Measurements from ENCODE around the gene MAP2K5.

MAP2K5 gene

DNA sequence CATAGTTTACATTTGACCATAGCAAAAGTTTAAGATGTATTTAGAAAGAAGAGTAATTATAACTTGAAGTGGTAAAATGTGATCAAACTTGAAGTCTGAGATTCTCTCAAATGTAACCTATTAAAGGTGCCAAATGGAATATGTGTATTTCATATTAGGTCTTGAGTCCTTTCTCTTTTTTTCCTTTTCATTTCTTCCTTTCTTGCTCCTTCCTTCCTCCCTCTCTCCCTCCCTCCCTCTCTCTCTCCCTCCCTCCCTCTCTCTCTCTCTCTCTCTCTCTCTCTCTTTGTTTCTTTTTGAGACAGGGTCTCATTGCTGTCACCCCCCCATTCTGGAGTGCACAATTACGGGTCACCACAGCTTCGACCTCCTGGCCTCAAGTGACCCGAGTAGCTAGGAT, 47.7 kb downstream of the MAP2K5 start:
- Histone ChIP-seq H3K9me3 (ENCODE audit: control insufficient read depth in 1 of 2, low read length in 2 of 2) (no peaks in the 10 kb centered on the region), H3K9ac (ENCODE audit: low read depth in 1 of 2, low read length in 2 of 2) (no peak overlapping the region), H3K27me3 (ENCODE audit: control insufficient read depth in 1 of 2, insufficient read depth in 2 of 2, low read length in 2 of 2) (no peaks in the 10 kb centered on the region), H3K4me3 (ENCODE audit: low read depth in 1 of 2, low read length in 2 of 2) (no peak overlapping the region), H3K27ac (ENCODE audit: low read depth, low read length) (no peak overlapping the region), H3K4me1 (ENCODE audit: control insufficient read depth in 1 of 2, insufficient read depth in 2 of 2, low read length in 2 of 2) (no peaks in the 10 kb centered on the region), H3K36me3 (ENCODE audit: control insufficient read depth in 1 of 2, insufficient read depth in 2 of 2, low read length in 2 of 2) (peaks cover 10 to 28% of the 10 kb centered on the region in 2 donors)

DNA sequence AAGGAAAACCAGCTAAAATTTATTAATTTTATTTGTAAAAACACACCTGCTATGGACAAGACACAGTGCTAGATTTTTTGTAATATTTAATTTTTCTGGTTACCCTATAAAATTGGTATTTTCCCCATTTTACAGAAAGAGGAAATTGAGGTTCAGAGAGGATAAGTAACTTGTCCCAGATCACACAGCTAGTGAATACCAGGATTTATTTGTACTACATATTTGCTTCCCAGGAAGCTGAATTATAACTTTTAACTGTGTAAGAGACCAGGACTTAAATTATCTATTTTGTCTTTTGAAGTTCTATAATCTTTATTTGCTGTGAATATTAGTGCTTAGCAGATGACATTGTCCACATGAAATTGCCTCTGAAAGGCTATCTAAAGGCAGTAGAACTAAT, 49.7 kb downstream of the MAP2K5 start:
- Histone ChIP-seq H3K4me3 (ENCODE audit: low read depth in 1 of 2, low read length in 2 of 2) (no peak overlapping the region), H3K36me3 (ENCODE audit: control insufficient read depth in 1 of 2, insufficient read depth in 2 of 2, low read length in 2 of 2) (peaks cover 10 to 25% of the 10 kb centered on the region in 2 donors), H3K9me3 (ENCODE audit: control insufficient read depth in 1 of 2, low read length in 2 of 2) (no peaks in the 10 kb centered on the region), H3K4me1 (ENCODE audit: control insufficient read depth in 1 of 2, insufficient read depth in 2 of 2, low read length in 2 of 2) (no peaks in the 10 kb centered on the region), H3K27me3 (ENCODE audit: control insufficient read depth in 1 of 2, insufficient read depth in 2 of 2, low read length in 2 of 2) (no peaks in the 10 kb centered on the region), H3K9ac (ENCODE audit: low read depth in 1 of 2, low read length in 2 of 2) (no peak overlapping the region), H3K27ac (ENCODE audit: low read depth, low read length) (no peak overlapping the region)

DNA sequence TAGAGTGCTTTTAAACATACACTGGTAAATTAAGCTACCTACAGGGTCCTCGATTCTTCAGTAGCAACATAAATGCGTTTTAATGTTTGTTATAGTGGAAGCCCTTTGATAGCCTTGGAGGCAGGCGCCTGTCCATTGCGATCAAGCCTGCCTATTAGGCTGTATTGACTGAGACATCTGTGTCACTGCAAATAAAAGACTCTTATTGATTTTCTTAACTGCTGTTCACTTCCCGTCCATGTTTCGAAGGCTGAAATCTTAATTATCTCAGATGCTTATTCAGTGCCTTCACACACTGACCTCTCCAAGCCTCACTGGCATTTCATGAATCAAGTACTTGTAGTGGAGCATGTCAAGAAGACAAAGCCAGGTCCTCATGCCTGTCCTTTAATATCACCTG, 51.1 kb downstream of the MAP2K5 start:
- H3K36me3 ChIP-seq (ENCODE audit: control insufficient read depth in 1 of 2, insufficient read depth in 2 of 2, low read length in 2 of 2), result peaks cover 0 to 13% of the 10 kb centered on the region in 2 donors

DNA sequence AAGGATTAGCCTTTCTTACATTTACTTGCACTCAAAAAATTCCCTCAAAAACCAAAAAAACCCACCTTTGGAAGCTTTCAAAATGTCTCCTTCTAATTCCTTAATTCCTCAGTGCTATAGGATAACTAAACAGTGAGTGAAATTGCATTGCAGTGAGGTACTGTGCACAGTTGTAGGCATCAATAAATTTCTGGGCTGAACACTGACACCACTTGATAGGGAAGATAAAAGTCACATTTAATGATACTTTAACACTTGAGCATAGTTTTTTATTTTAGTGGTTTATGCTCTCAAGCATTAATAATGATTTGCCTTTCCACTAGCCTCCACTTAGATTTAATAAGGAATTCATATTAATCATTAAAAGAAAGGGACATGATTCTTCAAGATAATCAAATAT, 52.3 kb downstream of the MAP2K5 start:
- Histone ChIP-seq H3K4me1 (ENCODE audit: control insufficient read depth in 1 of 2, insufficient read depth in 2 of 2, low read length in 2 of 2) (no peaks in the 10 kb centered on the region), H3K27ac (ENCODE audit: low read depth, low read length) (no peak overlapping the region), H3K9ac (ENCODE audit: low read depth in 1 of 2, low read length in 2 of 2) (no peak overlapping the region), H3K9me3 (ENCODE audit: control insufficient read depth in 1 of 2, low read length in 2 of 2) (no peaks in the 10 kb centered on the region), H3K27me3 (ENCODE audit: control insufficient read depth in 1 of 2, insufficient read depth in 2 of 2, low read length in 2 of 2) (no peaks in the 10 kb centered on the region), H3K4me3 (ENCODE audit: low read depth in 1 of 2, low read length in 2 of 2) (no peak overlapping the region), H3K36me3 (ENCODE audit: control insufficient read depth in 1 of 2, insufficient read depth in 2 of 2, low read length in 2 of 2) (peaks cover 0 to 13% of the 10 kb centered on the region in 2 donors)

More for the DNA sequence above, 51.1 kb downstream of the MAP2K5 start:
- no peaks in the 10 kb centered on the region for H3K4me1 ChIP-seq (ENCODE audit: control insufficient read depth in 1 of 2, insufficient read depth in 2 of 2, low read length in 2 of 2)
- H3K9me3 ChIP-seq (ENCODE audit: control insufficient read depth in 1 of 2, low read length in 2 of 2), result no peaks in the 10 kb centered on the region
- H3K27me3 ChIP-seq (ENCODE audit: control insufficient read depth in 1 of 2, insufficient read depth in 2 of 2, low read length in 2 of 2), result no peaks in the 10 kb centered on the region
- H3K27ac ChIP-seq (ENCODE audit: low read depth, low read length), result no peak overlapping the region
- no peak overlapping the region for H3K4me3 ChIP-seq (ENCODE audit: low read depth in 1 of 2, low read length in 2 of 2)
- no peak overlapping the region for H3K9ac ChIP-seq (ENCODE audit: low read depth in 1 of 2, low read length in 2 of 2)

DNA sequence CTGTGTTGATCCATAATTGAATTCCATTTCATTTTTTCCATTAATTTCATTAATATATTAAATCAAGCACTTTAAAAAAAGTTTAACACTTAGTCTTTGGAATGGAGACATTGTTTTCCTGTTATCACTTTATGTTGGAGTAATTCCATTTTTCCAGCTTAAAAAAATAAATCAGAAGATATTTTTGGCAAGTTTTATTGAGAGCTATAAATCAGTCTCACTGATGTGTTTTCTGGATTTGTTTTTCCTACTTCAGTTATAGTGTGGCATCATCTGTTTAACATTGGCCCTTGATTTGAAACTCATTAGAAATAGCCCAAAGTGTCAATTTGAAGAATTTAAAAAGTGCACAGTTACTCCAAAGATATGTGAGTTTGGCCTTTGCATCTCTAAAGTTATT, 53.1 kb downstream of the MAP2K5 start:
- H3K27me3 ChIP-seq (ENCODE audit: control insufficient read depth in 1 of 2, insufficient read depth in 2 of 2, low read length in 2 of 2), result no peaks in the 10 kb centered on the region
- no peaks in the 10 kb centered on the region for H3K9me3 ChIP-seq (ENCODE audit: control insufficient read depth in 1 of 2, low read length in 2 of 2)
- no peaks in the 10 kb centered on the region for H3K4me1 ChIP-seq (ENCODE audit: control insufficient read depth in 1 of 2, insufficient read depth in 2 of 2, low read length in 2 of 2)
- H3K36me3 ChIP-seq (ENCODE audit: control insufficient read depth in 1 of 2, insufficient read depth in 2 of 2, low read length in 2 of 2), result peaks cover 0 to 19% of the 10 kb centered on the region in 2 donors
- no peak overlapping the region for H3K9ac ChIP-seq (ENCODE audit: low read depth in 1 of 2, low read length in 2 of 2)
- H3K4me3 ChIP-seq (ENCODE audit: low read depth in 1 of 2, low read length in 2 of 2), result no peak overlapping the region
- no peak overlapping the region for H3K27ac ChIP-seq (ENCODE audit: low read depth, low read length)

DNA sequence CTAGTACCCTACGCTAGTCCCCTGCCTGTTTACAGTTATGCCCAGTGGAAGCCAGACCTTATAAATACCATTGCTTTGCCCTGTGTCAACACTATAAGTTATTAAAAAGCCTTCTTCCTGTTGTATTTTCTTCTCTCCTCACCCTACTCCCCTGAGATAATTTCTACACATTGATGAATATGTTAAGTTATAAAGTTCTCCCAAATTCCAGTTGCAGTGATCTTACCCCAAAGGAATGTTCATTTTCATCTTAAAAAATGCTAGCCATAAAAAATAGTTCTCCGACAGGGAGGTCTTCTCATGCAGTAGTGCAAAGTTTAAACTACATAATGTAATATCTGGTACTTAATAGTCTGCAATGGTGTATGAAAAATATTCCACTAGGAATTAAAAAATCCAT, 58.6 kb downstream of the MAP2K5 start:
- H3K9ac ChIP-seq (ENCODE audit: low read depth in 1 of 2, low read length in 2 of 2), result no peak overlapping the region
- no peaks in the 10 kb centered on the region for H3K27me3 ChIP-seq (ENCODE audit: control insufficient read depth in 1 of 2, insufficient read depth in 2 of 2, low read length in 2 of 2)
- H3K36me3 ChIP-seq (ENCODE audit: control insufficient read depth in 1 of 2, insufficient read depth in 2 of 2, low read length in 2 of 2), result peaks cover 0 to 8% of the 10 kb centered on the region in 2 donors
- H3K4me3 ChIP-seq (ENCODE audit: low read depth in 1 of 2, low read length in 2 of 2), result no peak overlapping the region
- H3K27ac ChIP-seq (ENCODE audit: low read depth, low read length), result no peak overlapping the region
- H3K4me1 ChIP-seq (ENCODE audit: control insufficient read depth in 1 of 2, insufficient read depth in 2 of 2, low read length in 2 of 2), result no peaks in the 10 kb centered on the region
- H3K9me3 ChIP-seq (ENCODE audit: control insufficient read depth in 1 of 2, low read length in 2 of 2), result no peaks in the 10 kb centered on the region

DNA sequence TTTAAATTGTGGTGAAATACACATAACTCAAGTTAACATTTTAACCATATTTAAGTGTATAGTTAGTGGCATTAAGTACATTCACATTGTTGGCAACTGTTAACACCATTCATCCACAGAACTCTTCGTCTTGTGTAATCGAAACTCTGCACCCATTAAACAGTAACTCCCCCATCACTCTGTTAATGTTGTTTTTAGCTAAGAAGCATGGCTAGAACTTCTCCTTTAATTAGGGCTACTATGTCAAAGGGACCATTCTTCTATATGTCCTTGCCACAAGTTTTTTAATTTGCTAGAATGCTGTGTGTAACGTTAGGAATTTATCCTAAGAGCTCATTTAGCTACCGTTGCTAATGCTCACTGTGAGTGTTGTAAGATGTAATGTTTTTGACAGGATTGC, 60.6 kb downstream of the MAP2K5 start:
- H3K9ac ChIP-seq (ENCODE audit: low read depth in 1 of 2, low read length in 2 of 2), result no peak overlapping the region
- H3K4me1 ChIP-seq (ENCODE audit: control insufficient read depth in 1 of 2, insufficient read depth in 2 of 2, low read length in 2 of 2), result peaks cover 2 to 3% of the 10 kb centered on the region in 2 donors
- peaks cover 0 to 8% of the 10 kb centered on the region in 2 donors for H3K36me3 ChIP-seq (ENCODE audit: control insufficient read depth in 1 of 2, insufficient read depth in 2 of 2, low read length in 2 of 2)
- no peaks in the 10 kb centered on the region for H3K9me3 ChIP-seq (ENCODE audit: control insufficient read depth in 1 of 2, low read length in 2 of 2)
- H3K4me3 ChIP-seq (ENCODE audit: low read depth in 1 of 2, low read length in 2 of 2), result no peak overlapping the region
- no peak overlapping the region for H3K27ac ChIP-seq (ENCODE audit: low read depth, low read length)
- no peaks in the 10 kb centered on the region for H3K27me3 ChIP-seq (ENCODE audit: control insufficient read depth in 1 of 2, insufficient read depth in 2 of 2, low read length in 2 of 2)

DNA sequence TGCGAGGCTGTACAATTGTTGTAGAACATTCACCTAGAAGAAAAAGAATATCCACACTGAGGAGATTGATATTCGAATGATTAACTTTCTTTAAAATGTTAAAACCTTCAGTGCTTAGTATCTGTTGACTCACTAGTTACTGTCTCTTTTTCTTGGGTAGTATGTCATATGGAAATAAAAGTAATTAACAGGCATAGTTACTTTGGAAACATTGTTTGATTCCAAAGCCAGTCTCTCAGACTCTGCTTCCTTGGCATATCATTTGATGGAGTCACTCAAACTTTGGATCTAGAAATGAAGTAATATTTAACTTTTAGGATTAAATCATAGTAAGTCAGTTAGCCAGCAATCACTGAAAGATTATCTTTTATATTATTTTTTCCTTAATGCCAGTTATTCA, 63.4 kb downstream of the MAP2K5 start:
- H3K4me1 ChIP-seq (ENCODE audit: control insufficient read depth in 1 of 2, insufficient read depth in 2 of 2, low read length in 2 of 2), result peaks cover 7 to 11% of the 10 kb centered on the region in 2 donors
- no peak overlapping the region for H3K4me3 ChIP-seq (ENCODE audit: low read depth in 1 of 2, low read length in 2 of 2)
- H3K9ac ChIP-seq (ENCODE audit: low read depth in 1 of 2, low read length in 2 of 2), result no peak overlapping the region
- no peaks in the 10 kb centered on the region for H3K27me3 ChIP-seq (ENCODE audit: control insufficient read depth in 1 of 2, insufficient read depth in 2 of 2, low read length in 2 of 2)
- no peak overlapping the region for H3K27ac ChIP-seq (ENCODE audit: low read depth, low read length)
- H3K9me3 ChIP-seq (ENCODE audit: control insufficient read depth in 1 of 2, low read length in 2 of 2), result no peaks in the 10 kb centered on the region
- H3K36me3 ChIP-seq (ENCODE audit: control insufficient read depth in 1 of 2, insufficient read depth in 2 of 2, low read length in 2 of 2), result no peaks in the 10 kb centered on the region

DNA sequence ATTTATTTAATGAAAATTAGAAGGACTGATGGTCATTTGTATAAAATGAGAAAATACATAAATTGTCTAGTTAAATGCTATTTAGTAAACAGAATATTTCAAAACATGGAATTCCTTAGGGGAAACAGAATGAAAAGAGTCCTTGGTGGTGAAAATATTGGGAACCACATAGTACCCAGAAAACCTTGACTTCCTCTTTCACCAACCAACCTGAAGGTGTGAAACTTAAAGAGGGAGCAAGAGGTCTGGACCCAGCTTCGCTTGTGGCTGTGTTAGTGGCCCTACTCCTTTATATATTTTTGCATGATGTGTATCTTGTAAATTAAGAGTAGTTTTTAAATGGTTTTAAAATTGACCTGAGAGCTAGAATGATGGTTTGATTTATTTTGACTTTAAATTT, 64.2 kb downstream of the MAP2K5 start:
- Histone ChIP-seq H3K36me3 (ENCODE audit: control insufficient read depth in 1 of 2, insufficient read depth in 2 of 2, low read length in 2 of 2) (no peaks in the 10 kb centered on the region), H3K4me1 (ENCODE audit: control insufficient read depth in 1 of 2, insufficient read depth in 2 of 2, low read length in 2 of 2) (peaks cover 13 to 15% of the 10 kb centered on the region in 2 donors), H3K9ac (ENCODE audit: low read depth in 1 of 2, low read length in 2 of 2) (no peak overlapping the region), H3K27ac (ENCODE audit: low read depth, low read length) (no peak overlapping the region), H3K4me3 (ENCODE audit: low read depth in 1 of 2, low read length in 2 of 2) (no peak overlapping the region), H3K27me3 (ENCODE audit: control insufficient read depth in 1 of 2, insufficient read depth in 2 of 2, low read length in 2 of 2) (no peaks in the 10 kb centered on the region), H3K9me3 (ENCODE audit: control insufficient read depth in 1 of 2, low read length in 2 of 2) (no peaks in the 10 kb centered on the region)

DNA sequence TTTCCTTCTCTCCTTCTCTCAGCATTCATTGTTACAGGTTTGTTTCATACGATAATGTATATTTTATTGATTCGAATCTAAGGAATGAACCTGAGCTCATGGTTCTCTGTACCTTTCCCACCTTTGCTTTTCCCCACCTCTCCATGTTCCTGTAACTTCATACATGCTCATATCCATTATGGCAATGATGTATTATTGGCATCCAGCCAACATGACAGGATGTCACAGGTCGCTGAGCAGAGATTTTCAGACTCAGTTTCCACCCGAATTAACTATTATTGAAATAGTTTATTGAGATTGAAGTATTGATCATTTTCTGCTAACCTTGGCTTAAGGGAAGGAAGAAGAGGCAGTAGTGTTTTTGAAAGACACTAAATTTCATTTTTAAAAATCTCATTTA, 64.8 kb downstream of the MAP2K5 start:
- Histone ChIP-seq H3K27me3 (ENCODE audit: control insufficient read depth in 1 of 2, insufficient read depth in 2 of 2, low read length in 2 of 2) (no peaks in the 10 kb centered on the region), H3K27ac (ENCODE audit: low read depth, low read length) (no peak overlapping the region), H3K4me3 (ENCODE audit: low read depth in 1 of 2, low read length in 2 of 2) (no peak overlapping the region)

More for the DNA sequence above, 64.8 kb downstream of the MAP2K5 start:
- H3K9me3 ChIP-seq (ENCODE audit: control insufficient read depth in 1 of 2, low read length in 2 of 2), result no peaks in the 10 kb centered on the region
- H3K4me1 ChIP-seq (ENCODE audit: control insufficient read depth in 1 of 2, insufficient read depth in 2 of 2, low read length in 2 of 2), result peaks cover 15 to 18% of the 10 kb centered on the region in 2 donors
- H3K9ac ChIP-seq (ENCODE audit: low read depth in 1 of 2, low read length in 2 of 2), result no peak overlapping the region
- H3K36me3 ChIP-seq (ENCODE audit: control insufficient read depth in 1 of 2, insufficient read depth in 2 of 2, low read length in 2 of 2), result no peaks in the 10 kb centered on the region

Measured in duodenal mucosa (tissue), 2 donors.